PC-9 (cell line): ENCODE measurements around the gene PHF21A.

ENCODE experiments used
- CTCF ChIP-seq: fragments of 200-600 bp; sonication (generic); conservative IDR thresholded peaks from 2 replicates; pipeline ENCODE4 v1.6.1; 2017; ENCODE audit warnings: mixed run types, antibody characterized with exemption, mild to moderate bottlenecking, moderate library complexity
- EZH2 ChIP-seq: fragments of 200-600 bp; sonication (generic); IDR thresholded peaks from 2 replicates; pipeline ENCODE4 v1.8.0; 2017; ENCODE audit warnings: antibody characterized with exemption, low read depth

GRCh38 chr11:45997599-45997998 lies 123.7 kb downstream of the PHF21A start:
- TF ChIP-seq CTCF: no peak
- no peak for TF ChIP-seq EZH2
